GM18909 (cell line): ENCODE measurements around the gene ARHGEF7.

ENCODE experiments used
- ATAC-seq: cut with Tn5 transposase; IDR thresholded peaks from one replicate; pipeline ENCODE4 v1.9.1; 2021; ENCODE audit warnings: mild to moderate bottlenecking; ENCODE audit not compliant: unreplicated experiment, poor library complexity

Gene ARHGEF7

GRCh38 chr13:111330066-111330610, 215.0 kb downstream of the ARHGEF7 start:
- no peak for ATAC-seq

GRCh38 chr13:111335298-111335697, 220.2 kb downstream of the ARHGEF7 start:
- no peak for ATAC-seq

- no peak for ATAC-seq
Observed at GRCh38 chr13:111336666-111337065, 221.6 kb downstream of the ARHGEF7 start.

- no peak for ATAC-seq
Observed at GRCh38 chr13:111337206-111337605, 222.1 kb downstream of the ARHGEF7 start.

DNA sequence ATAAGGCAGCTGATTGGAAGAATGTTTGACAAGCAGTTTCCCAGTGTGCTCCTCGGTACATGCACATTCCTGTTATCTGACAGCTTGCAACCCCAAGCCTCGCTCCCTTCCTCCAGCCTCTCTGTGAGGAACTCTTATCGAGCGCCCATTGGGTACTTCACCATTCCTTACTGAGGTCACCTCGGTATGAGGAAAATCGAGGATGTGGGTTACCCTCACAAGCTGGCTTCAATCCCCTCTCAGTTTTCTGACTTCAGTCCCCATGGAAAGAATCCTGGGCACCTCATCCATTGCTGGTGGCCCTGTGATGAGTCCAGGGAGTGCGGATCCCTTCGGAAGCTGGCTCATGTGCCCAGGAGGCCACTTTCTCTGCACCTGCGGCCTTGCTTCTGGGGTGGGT, 222.6 kb downstream of the ARHGEF7 start:
- ATAC-seq = no peak

GRCh38 chr13:111338841-111339240, 223.7 kb downstream of the ARHGEF7 start:
- no peak for ATAC-seq

- no peak for ATAC-seq
Observed at GRCh38 chr13:111339366-111340143, 224.4 kb downstream of the ARHGEF7 start.

DNA sequence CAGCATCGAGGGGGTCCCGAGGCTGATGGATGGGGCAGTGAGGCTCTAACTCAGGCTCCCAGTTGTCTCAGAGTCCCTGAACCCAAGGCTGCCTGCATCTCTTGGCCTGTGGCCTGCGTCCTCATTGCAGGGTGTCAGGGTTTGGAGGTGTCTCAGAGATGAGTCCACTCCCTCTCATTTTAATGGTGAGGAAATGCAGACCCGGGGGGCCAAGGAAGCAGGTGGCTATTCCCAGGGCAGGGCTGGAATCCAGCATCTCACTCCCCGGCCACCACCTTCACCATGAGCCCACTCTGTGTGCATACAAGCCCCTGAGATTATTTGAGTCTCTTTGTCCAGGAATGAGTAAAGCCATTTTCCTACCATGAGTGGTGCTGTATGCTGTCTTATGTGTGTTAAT, 226.8 kb downstream of the ARHGEF7 start:
- ATAC-seq = no peak

- ATAC-seq = no peak
Observed at GRCh38 chr13:111342721-111343120, 227.6 kb downstream of the ARHGEF7 start.

DNA sequence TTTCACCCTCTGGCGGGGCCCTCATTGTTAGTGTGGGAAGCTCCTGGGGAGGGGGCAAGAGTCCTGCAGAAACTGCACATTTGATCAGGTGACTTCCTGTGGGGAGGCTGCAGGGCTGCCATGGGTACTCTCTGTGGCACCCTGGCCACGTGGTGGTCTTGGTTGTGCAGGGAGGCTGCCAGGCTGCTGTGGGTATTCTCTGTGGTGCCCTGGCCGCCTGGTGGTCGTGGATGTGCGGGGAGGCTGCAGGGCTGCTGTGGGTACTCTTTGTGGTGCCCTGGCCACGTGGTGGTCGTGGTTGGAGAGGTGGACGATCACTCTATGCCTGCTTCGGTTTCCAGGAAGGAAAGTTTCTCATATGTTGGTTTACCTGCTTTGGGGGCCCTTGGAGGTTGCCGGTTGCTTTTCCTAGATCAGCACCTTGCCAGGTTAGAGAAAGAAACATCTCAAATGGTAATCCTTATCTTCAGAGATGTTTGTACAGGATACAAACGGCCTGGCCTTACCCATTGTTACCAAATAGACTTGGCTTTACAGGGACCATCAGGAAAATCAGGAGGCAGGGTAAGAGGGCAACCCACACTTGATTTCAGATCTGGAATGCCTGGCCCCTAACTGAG, 228.2 kb downstream of the ARHGEF7 start:
- no peak for ATAC-seq

- no peak for ATAC-seq
Observed at GRCh38 chr13:111344471-111345191, 229.5 kb downstream of the ARHGEF7 start.

- no peak for ATAC-seq
Observed at GRCh38 chr13:111345682-111346081, 230.6 kb downstream of the ARHGEF7 start.

- no peak for ATAC-seq
Observed at GRCh38 chr13:111346101-111346680, 231.1 kb downstream of the ARHGEF7 start.

- ATAC-seq = no peak
Observed at GRCh38 chr13:111347438-111347837, 232.3 kb downstream of the ARHGEF7 start.

- no peak for ATAC-seq
Observed at GRCh38 chr13:111353508-111353907, 238.4 kb downstream of the ARHGEF7 start.

GRCh38 chr13:111354789-111355188, 239.7 kb downstream of the ARHGEF7 start:
- ATAC-seq = no peak
